Brain microvascular endothelial cell (primary cell): ENCODE data around the gene DRAXIN.

Source experiments
- DNase-seq: peaks from one replicate; pipeline ENCODE4 v3.0.0-alpha.2; 2020
- H3K27ac ChIP-seq: fragments of 250-450 bp; sonication (Bioruptor Pico); 2 replicates; pipeline ENCODE4 v1.5.1; 2020; ENCODE audit warnings: mild to moderate bottlenecking, moderate library complexity
- H3K27me3 ChIP-seq: fragments of 250-450 bp; sonication (Bioruptor Pico); replicated peaks from 2 replicates; pipeline ENCODE4 v1.5.1; 2020; ENCODE audit warnings: mild to moderate bottlenecking
- H3K36me3 ChIP-seq: fragments of 250-450 bp; sonication (Bioruptor Pico); replicated peaks from 2 replicates; pipeline ENCODE4 v1.5.1; 2020; ENCODE audit warnings: mild to moderate bottlenecking
- H3K4me3 ChIP-seq: 2 replicates; pipeline ENCODE4 v1.5.1; 2011; ENCODE audit warnings: low read depth, mild to moderate bottlenecking, control low read depth, low read length, moderate library complexity
- in situ Hi-C: cut with HindIII; loops from 2 replicates; pipeline ENCODE4 v1.10.0; 2017; ENCODE audit warnings: low sequenced_read_pairs, low pct_ligation_motif_present
- TF ChIP-seq, protein P1 (sequence below): IDR thresholded peaks from 2 replicates; pipeline ENCODE4 v1.5.1; 2011; ENCODE audit warnings: low read depth, mild to moderate bottlenecking, moderate library complexity, low read length, control low read depth, inconsistent platforms; ENCODE audit errors: missing control alignments

The DRAXIN gene

DNA sequence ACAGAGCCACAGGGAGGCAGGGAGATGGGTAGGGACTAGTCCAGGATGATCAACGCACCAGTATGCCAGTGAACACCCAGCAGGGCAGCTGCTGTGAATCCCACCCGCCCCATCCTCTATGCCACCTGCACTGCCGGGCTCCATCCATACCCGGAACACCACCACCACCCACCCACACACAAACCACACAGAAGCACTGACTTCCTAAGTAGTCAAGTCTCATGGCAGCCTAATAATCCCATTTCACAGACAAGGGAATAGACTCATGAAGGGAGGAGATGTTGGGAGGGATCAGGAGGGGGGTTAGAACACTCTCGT is 6.3 kb downstream of the DRAXIN start:
- no peaks in the 10 kb centered on the region for H3K36me3 ChIP-seq
- no peak overlapping the region for H3K27ac ChIP-seq
- H3K27me3 ChIP-seq = peaks cover 63% of the 10 kb centered on the region
- TF ChIP-seq, protein P1, sequence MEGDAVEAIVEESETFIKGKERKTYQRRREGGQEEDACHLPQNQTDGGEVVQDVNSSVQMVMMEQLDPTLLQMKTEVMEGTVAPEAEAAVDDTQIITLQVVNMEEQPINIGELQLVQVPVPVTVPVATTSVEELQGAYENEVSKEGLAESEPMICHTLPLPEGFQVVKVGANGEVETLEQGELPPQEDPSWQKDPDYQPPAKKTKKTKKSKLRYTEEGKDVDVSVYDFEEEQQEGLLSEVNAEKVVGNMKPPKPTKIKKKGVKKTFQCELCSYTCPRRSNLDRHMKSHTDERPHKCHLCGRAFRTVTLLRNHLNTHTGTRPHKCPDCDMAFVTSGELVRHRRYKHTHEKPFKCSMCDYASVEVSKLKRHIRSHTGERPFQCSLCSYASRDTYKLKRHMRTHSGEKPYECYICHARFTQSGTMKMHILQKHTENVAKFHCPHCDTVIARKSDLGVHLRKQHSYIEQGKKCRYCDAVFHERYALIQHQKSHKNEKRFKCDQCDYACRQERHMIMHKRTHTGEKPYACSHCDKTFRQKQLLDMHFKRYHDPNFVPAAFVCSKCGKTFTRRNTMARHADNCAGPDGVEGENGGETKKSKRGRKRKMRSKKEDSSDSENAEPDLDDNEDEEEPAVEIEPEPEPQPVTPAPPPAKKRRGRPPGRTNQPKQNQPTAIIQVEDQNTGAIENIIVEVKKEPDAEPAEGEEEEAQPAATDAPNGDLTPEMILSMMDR = no peak
- H3K4me3 ChIP-seq = no peak overlapping the region
- DNase-seq = no peak
- in situ Hi-C loops = no loop called here

DNA sequence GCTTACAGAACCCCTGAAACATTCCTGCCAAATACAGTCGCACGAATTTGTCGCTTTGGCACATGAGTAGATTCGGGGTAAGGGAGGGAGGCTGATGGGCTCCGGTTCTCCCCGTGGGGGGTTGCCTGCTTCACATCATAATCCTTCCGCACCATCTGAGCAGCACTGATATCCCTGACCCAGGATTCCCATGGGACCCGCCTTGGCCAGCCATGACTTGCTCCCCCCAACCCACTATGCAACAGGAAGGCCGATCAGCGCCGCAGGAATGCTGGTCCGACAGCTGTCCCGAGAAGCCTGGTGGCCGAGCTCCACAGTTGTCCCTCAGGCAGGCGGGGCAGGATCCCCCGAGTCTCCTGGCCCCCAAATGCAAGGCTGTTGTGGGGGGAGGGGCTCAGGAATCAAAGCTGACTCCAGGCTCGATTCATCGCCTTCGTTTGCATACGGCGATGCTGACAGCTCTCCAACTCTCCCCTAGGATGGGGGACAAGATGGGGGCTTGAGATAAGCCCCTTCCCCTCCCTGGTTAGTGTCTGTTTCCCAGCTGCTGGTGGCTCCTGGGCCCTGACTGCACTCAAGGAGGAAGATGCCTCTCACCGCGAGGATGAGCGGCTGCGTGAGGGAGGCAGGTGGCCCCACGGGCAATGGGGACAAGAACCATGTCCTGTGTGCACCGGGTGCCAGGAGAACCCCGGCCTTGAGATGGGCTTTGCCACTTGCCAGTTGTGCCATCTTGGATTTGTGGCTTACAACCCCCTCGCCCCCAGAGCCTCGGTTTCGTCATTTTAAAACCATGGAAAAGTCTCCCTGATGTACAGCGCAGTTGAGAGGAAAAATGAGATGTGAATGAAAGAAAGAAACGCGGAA is 9.3 kb downstream of the DRAXIN start:
- no peak overlapping the region for H3K4me3 ChIP-seq
- in situ Hi-C loops = no loop called here
- DNase-seq = no peak
- H3K36me3 ChIP-seq = no peaks in the 10 kb centered on the region
- H3K27me3 ChIP-seq = peaks cover 73% of the 10 kb centered on the region
- H3K27ac ChIP-seq = no peak overlapping the region
- TF ChIP-seq, protein P1 = no peak

- DNase-seq = no peak
- H3K4me3 ChIP-seq = no peak overlapping the region
- no peak overlapping the region for H3K27ac ChIP-seq
- in situ Hi-C loops = no loop called here
- TF ChIP-seq, protein P1 = no peak
- no peaks in the 10 kb centered on the region for H3K36me3 ChIP-seq
- H3K27me3 ChIP-seq = peaks cover 79% of the 10 kb centered on the region
Measured at GRCh38 chr1:11701551-11701961, 10.0 kb downstream of the DRAXIN start.

GRCh38 chr1:11701981-11702803 is 10.7 kb downstream of the DRAXIN start:
- Histone ChIP-seq H3K27ac (no peak overlapping the region), H3K4me3 (no peak overlapping the region), H3K27me3 (peaks cover 80% of the 10 kb centered on the region), H3K36me3 (no peaks in the 10 kb centered on the region)
- no peak for DNase-seq
- TF ChIP-seq, protein P1 = no peak
- in situ Hi-C loops = no loop called here

GRCh38 chr1:11703357-11704193 is 12.1 kb downstream of the DRAXIN start:
- Histone ChIP-seq H3K27me3 (peaks cover 82% of the 10 kb centered on the region), H3K36me3 (no peaks in the 10 kb centered on the region), H3K4me3 (no peak overlapping the region), H3K27ac (no peak overlapping the region)
- in situ Hi-C loops = no loop called here
- DNase-seq = no peak
- TF ChIP-seq, protein P1 = no peak
